Esophagus squamous epithelium (tissue), 4 donors: Measurements from ENCODE around the gene SYNGR2.

Experiments used
- CTCF ChIP-seq, 6 experiments: fragments of 450-650 bp in 4 of 6; fragments of 200-600 bp in 2 of 6; sonication (generic) in 2 of 6; IDR thresholded peaks; one replicate each; pipeline ENCODE4 v1.5.1; 2016 to 2019; ENCODE audit warnings: antibody characterized with exemption in 6 of 6, mild to moderate bottlenecking in 4 of 6, moderate library complexity in 4 of 6
- POLR2A ChIP-seq, 4 donors: fragments of 450-650 bp; IDR thresholded peaks; one replicate each; pipeline ENCODE4 v1.6.1; 2017; ENCODE audit warnings: antibody characterized with exemption in 4 of 4, mild to moderate bottlenecking in 4 of 4, moderate library complexity in 3 of 4

- TF ChIP-seq CTCF (IDR thresholded peaks at IDR 0.05) (peak in 1 of 6 experiments; percentile 17), POLR2A (IDR thresholded peaks at IDR 0.05) (peak in 1 of 4 donors; percentile 29)
Measured at GRCh38 chr17:78214016-78214705, 45.8 kb downstream of the SYNGR2 start, which contains the start of gene BIRC5.
